ENCODE results near the gene CSTA.
"Not testable (repeated sequence)": the region's sequence is repeated elsewhere in the genome, so short reads cannot be mapped to it uniquely, and the experiment has no call there.

CSTA gene

DNA sequence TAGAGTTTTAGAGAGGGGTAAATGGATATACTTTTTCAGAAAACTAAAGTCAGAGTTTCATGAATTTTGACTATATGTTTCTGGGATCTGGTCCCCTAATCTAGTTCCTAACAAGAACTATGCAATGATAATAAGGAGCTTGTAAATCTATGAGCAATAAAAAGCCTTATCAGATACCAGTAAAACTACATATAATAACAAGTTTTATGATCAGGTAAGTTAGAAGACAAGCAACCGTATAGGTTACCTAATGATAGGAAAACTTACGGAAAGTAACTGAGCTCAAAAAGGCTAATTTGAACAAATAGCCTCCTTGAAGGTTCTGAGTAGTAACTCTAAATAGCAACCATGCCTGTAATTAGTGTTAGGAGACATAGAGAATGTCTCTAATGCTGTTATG lies 37.0 kb downstream of the CSTA start:
- TF ChIP-seq, protein P1, sequence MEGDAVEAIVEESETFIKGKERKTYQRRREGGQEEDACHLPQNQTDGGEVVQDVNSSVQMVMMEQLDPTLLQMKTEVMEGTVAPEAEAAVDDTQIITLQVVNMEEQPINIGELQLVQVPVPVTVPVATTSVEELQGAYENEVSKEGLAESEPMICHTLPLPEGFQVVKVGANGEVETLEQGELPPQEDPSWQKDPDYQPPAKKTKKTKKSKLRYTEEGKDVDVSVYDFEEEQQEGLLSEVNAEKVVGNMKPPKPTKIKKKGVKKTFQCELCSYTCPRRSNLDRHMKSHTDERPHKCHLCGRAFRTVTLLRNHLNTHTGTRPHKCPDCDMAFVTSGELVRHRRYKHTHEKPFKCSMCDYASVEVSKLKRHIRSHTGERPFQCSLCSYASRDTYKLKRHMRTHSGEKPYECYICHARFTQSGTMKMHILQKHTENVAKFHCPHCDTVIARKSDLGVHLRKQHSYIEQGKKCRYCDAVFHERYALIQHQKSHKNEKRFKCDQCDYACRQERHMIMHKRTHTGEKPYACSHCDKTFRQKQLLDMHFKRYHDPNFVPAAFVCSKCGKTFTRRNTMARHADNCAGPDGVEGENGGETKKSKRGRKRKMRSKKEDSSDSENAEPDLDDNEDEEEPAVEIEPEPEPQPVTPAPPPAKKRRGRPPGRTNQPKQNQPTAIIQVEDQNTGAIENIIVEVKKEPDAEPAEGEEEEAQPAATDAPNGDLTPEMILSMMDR (IDR thresholded peaks at IDR 0.05; ENCODE audit: low read depth, low read length) = no peak
- Histone ChIP-seq H3K27me3 (ENCODE audit: insufficient read depth, low read depth, severe bottlenecking) (no peaks in the 10 kb centered on the region), H3K4me3 (ENCODE audit: low read depth, low read length) (no peak overlapping the region), H3K36me3 (peaks cover 19% of the 10 kb centered on the region), H3K9me3 (ENCODE audit: severe bottlenecking) (no peaks in the 10 kb centered on the region), H3K27ac (no peak overlapping the region)
- DNase-seq = no peak

DNA sequence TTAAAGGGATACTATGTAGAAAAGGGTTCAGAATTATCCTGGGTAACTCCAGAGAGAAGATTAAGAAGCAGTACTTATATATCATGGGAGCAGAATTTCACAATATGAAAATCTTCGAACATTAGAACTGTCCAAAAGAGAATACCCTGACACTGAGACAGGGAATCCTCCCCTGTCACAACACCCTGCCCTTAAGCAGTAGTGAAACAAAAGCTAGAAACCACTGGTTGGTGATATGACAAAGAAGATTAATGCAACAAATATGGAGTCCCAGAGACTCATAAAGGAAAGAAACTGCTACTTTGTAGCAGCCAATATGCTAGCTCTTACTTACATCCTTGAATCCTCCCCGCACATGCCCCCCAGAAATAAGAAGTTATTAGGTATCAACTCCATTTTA lies 39.4 kb downstream of the CSTA start:
- H3K36me3 ChIP-seq = peaks cover 19% of the 10 kb centered on the region
- no peak for DNase-seq
- H3K9me3 ChIP-seq (ENCODE audit: severe bottlenecking) = no peaks in the 10 kb centered on the region
- no peak overlapping the region for H3K27ac ChIP-seq
- H3K27me3 ChIP-seq (ENCODE audit: insufficient read depth, low read depth, severe bottlenecking) = no peaks in the 10 kb centered on the region
- TF ChIP-seq, protein P1 (IDR thresholded peaks at IDR 0.05; ENCODE audit: low read depth, low read length) = no peak
- H3K4me3 ChIP-seq (ENCODE audit: low read depth, low read length) = no peak overlapping the region

DNA sequence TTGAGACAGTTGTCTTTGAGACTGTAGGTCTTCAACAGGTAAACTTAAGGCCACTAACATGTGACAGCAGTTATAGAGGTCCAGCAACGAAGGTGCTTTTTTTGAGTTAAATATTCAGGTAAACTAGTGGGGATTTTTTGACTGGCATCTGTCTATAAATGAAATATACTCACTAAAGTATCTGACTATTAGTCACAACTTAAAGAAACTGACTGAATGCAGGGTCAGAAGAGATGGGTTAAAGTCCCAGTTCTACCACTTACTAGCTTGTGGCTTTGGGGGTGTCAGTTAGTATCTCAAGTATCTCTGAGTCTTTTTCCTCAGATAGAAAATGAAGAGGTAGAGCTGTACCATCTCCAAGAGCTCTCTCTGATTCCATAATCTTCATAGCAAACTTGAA lies 40.0 kb downstream of the CSTA start:
- H3K27me3 ChIP-seq (ENCODE audit: insufficient read depth, low read depth, severe bottlenecking) = no peaks in the 10 kb centered on the region
- H3K9me3 ChIP-seq (ENCODE audit: severe bottlenecking) = no peaks in the 10 kb centered on the region
- TF ChIP-seq, protein P1 (IDR thresholded peaks at IDR 0.05; ENCODE audit: low read depth, low read length) = no peak
- no peak overlapping the region for H3K4me3 ChIP-seq (ENCODE audit: low read depth, low read length)
- H3K27ac ChIP-seq = no peak overlapping the region
- peaks cover 19% of the 10 kb centered on the region for H3K36me3 ChIP-seq
- DNase-seq = no peak

DNA sequence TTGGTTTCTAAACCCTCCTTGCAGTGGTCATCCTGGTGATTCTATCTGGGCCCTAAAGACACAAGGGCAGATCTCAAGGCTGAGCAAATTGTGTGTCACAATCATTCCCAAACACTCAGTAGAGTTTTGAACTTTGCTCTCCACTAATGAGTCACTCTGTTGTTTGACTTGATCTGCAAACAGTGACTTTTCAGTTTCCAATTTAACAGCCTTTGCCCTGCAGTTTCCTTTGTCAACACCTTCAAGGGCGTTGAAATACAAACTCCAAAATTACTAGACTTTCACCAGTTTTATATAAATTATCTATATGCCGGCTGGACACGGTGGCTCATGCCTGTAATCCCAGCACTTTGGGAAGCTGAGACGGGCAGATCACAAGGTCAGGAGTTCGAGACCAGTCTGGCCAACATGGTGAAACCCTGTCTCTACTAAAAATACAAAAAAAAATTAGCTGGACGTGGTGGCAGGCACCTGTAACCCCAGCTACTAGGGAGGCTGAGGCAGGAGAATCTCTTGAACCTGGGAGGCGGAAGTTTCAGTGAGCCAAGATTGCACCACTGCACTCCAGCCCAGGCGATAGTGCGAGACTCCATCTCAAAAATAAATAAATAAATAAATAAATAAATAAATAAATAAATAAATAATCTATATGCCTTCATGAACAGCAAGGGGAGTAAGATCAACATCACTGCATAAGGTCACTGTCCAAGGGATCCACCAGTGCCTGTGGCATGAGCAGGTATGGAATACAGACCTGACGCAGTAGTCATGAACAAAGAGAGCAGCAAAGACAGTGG lies 40.7 kb downstream of the CSTA start:
- H3K9me3 ChIP-seq (ENCODE audit: severe bottlenecking); DNase-seq; H3K4me3 ChIP-seq (ENCODE audit: low read depth, low read length); H3K27ac ChIP-seq; H3K27me3 ChIP-seq (ENCODE audit: insufficient read depth, low read depth, severe bottlenecking): not testable (repeated sequence)
- peaks cover 22% of the 10 kb centered on the region for H3K36me3 ChIP-seq

DNA sequence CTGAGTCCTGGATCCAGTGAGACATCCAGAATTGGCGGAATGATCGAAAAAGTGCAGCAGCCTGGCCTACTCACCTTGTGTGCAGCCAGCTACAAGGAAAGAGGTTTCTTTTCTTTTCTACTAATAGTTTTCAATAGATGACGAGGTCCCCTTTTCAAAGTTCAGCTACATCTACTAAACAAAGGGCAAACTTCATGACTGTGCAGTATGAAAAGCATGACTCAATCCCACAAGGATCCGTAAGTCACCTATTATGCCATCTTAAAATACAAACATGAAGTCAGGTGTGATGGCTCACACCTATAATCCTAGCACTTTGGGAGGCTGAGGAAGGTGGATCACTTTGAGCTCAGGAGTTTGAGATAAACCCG lies 41.3 kb downstream of the CSTA start:
- Histone ChIP-seq H3K27me3 (ENCODE audit: insufficient read depth, low read depth, severe bottlenecking) (no peaks in the 10 kb centered on the region), H3K4me3 (ENCODE audit: low read depth, low read length) (no peak overlapping the region), H3K9me3 (ENCODE audit: severe bottlenecking) (no peaks in the 10 kb centered on the region), H3K36me3 (peaks cover 25% of the 10 kb centered on the region), H3K27ac (no peak overlapping the region)
- DNase-seq = no peak
- TF ChIP-seq, protein P1 (IDR thresholded peaks at IDR 0.05; ENCODE audit: low read depth, low read length) = no peak

DNA sequence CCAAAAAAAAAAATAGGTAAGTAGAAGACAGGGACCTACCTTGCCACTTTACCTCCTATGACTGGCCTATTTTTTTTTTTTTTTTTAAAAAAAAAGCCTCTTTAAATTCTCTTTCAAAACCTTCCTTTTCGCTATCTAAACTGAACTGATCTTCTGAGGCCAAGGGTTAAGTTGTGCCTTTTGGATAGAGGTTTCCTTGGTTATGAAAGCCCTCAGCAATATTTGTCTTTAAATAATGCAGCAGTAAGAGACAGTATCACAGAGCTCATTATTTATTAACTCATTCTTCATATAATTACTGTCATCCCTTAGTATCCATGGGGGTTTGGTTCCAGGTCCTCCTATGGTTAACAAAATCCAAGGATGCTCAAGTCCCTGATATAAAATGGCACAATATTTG lies 49.0 kb downstream of the CSTA start:
- TF ChIP-seq, protein P1 (IDR thresholded peaks at IDR 0.05; ENCODE audit: low read depth, low read length) = no peak
- Histone ChIP-seq H3K36me3 (peaks cover 9% of the 10 kb centered on the region), H3K27ac (no peak overlapping the region), H3K9me3 (ENCODE audit: severe bottlenecking) (no peaks in the 10 kb centered on the region), H3K27me3 (ENCODE audit: insufficient read depth, low read depth, severe bottlenecking) (no peaks in the 10 kb centered on the region), H3K4me3 (ENCODE audit: low read depth, low read length) (no peak overlapping the region)
- no peak for DNase-seq
